ENCODE data around the gene TTLL11.

GRCh38 chr9:122130837-122131236, 37.7 kb upstream of the TTLL11 start:
- TF ChIP-seq CTCF (optimal IDR thresholded peaks at IDR 0.05 in 1 of 3, IDR thresholded peaks at IDR 0.05 in 1 of 3, conservative IDR thresholded peaks at IDR 0.05 in 1 of 3; ENCODE audit: extremely low read depth in 1 of 3, insufficient read depth in 2 of 3, low read length in 3 of 3) (no peak), EZH2 (IDR thresholded peaks at IDR 0.05; ENCODE audit: low read length) (no peak)

All from keratinocyte (primary cell).